GM19467 (cell line): ENCODE results near the gene RAET1E.
A peak's percentile ranks its signal among the peaks of the same experiment; 100 is the strongest.

ENCODE experiments used
- ATAC-seq: cut with Tn5 transposase; IDR thresholded peaks from one replicate; pipeline ENCODE4 v1.9.1; 2021; ENCODE audit warnings: mild to moderate bottlenecking, moderate library complexity; ENCODE audit not compliant: unreplicated experiment

The RAET1E gene

GRCh38 chr6:149891259-149891658, 6.7 kb downstream of the RAET1E start:
- no peak for ATAC-seq

GRCh38 chr6:149890629-149891045, 7.3 kb downstream of the RAET1E start:
- no peak for ATAC-seq

GRCh38 chr6:149889326-149889725, 8.6 kb downstream of the RAET1E start:
- ATAC-seq: no peak

- ATAC-seq: no peak
Observed at GRCh38 chr6:149888659-149889058, 9.3 kb downstream of the RAET1E start.

GRCh38 chr6:149888093-149888492, 9.8 kb downstream of the RAET1E start:
- ATAC-seq: no peak

GRCh38 chr6:149887343-149887742, 10.6 kb downstream of the RAET1E start:
- no peak for ATAC-seq

GRCh38 chr6:149885888-149886287, 12.0 kb downstream of the RAET1E start:
- ATAC-seq: no peak

GRCh38 chr6:149884617-149885016, 13.3 kb downstream of the RAET1E start:
- no peak for ATAC-seq

GRCh38 chr6:149884215-149884614, 13.7 kb downstream of the RAET1E start:
- no peak for ATAC-seq

GRCh38 chr6:149881860-149882259, 16.1 kb downstream of the RAET1E start:
- no peak for ATAC-seq

- ATAC-seq: no peak
Observed at GRCh38 chr6:149881066-149881766, 16.7 kb downstream of the RAET1E start.

GRCh38 chr6:149877659-149878058, 20.3 kb downstream of the RAET1E start:
- no peak for ATAC-seq

GRCh38 chr6:149876241-149876933, 21.5 kb downstream of the RAET1E start:
- no peak for ATAC-seq

- ATAC-seq: no peak
Observed at GRCh38 chr6:149872233-149872632, 25.7 kb downstream of the RAET1E start.

GRCh38 chr6:149871182-149871581, 26.7 kb downstream of the RAET1E start:
- no peak for ATAC-seq

GRCh38 chr6:149869275-149869892, 28.5 kb downstream of the RAET1E start:
- no peak for ATAC-seq

- ATAC-seq: no peak
Observed at GRCh38 chr6:149867876-149868640, 29.9 kb downstream of the RAET1E start.

- ATAC-seq: no peak
Observed at GRCh38 chr6:149864578-149865535, 33.1 kb downstream of the RAET1E start.

GRCh38 chr6:149863698-149864577, 34.0 kb downstream of the RAET1E start, which contains the start of gene LRP11:
Gene LRP11 (minus strand): TSS chr6:149864359. CDS start chr6:149864020, 339 bp downstream.
- peak; percentile 72 for ATAC-seq
